Fibroblast of lung (primary cell): ENCODE data around the gene TMEM121. TPM values are rescaled to one million over a fixed set of nuclear protein-coding genes. Genes with fewer than 3 reads are reported as not detected.

Source experiments
- DNase-seq, 2 donors: peaks; one replicate each; pipeline versions ENCODE4 v3.0.0 to v3.0.0-alpha.2; 2010; ENCODE audit warnings: low read depth in 2 of 2
- H2AFZ ChIP-seq: 2 replicates; pipeline ENCODE4 v1.5.1; 2012; ENCODE audit warnings: low read length, control low read depth, inconsistent platforms
- H3K27ac ChIP-seq: 2 replicates; pipeline ENCODE4 v1.5.1; 2011; ENCODE audit warnings: low read length, control low read depth; ENCODE audit not compliant: insufficient read depth
- H3K27me3 ChIP-seq: 2 replicates; pipeline ENCODE4 v1.5.1; 2011; ENCODE audit warnings: mild to moderate bottlenecking, low read length; ENCODE audit not compliant: control insufficient read depth, insufficient read depth
- H3K36me3 ChIP-seq: 2 replicates; pipeline ENCODE4 v1.5.1; 2011; ENCODE audit warnings: low read length; ENCODE audit not compliant: control insufficient read depth, insufficient read depth
- H3K4me1 ChIP-seq: 2 replicates; pipeline ENCODE4 v1.5.1; 2011; ENCODE audit warnings: low read length; ENCODE audit not compliant: control insufficient read depth, insufficient read depth; ENCODE audit errors: extremely low read depth
- H3K4me2 ChIP-seq: 2 replicates; pipeline ENCODE4 v1.5.1; 2011; ENCODE audit warnings: low read length, control low read depth; ENCODE audit not compliant: insufficient read depth; ENCODE audit errors: extremely low read depth
- H3K4me3 ChIP-seq, 4 experiments: fragments of 200-600 bp in 1 of 4; sonication (generic) in 1 of 4; replicated peaks in 1 of 4; 2 replicates each; pipeline ENCODE4 v1.5.1; 2011 to 2016; ENCODE audit warnings: low read length in 4 of 4, low read depth in 3 of 4, mild to moderate bottlenecking in 3 of 4, control low read depth in 2 of 4, inconsistent platforms in 1 of 4, mixed read lengths in 1 of 4; ENCODE audit not compliant: insufficient read depth in 1 of 4; ENCODE audit errors: control extremely low read depth in 1 of 4
- H3K79me2 ChIP-seq: 2 replicates; pipeline ENCODE4 v1.5.1; 2012; ENCODE audit warnings: mild to moderate bottlenecking, low read length, inconsistent platforms; ENCODE audit not compliant: control insufficient read depth, insufficient read depth
- H3K9ac ChIP-seq: 2 replicates; pipeline ENCODE4 v1.5.1; 2011; ENCODE audit warnings: mild to moderate bottlenecking, low read length, control low read depth; ENCODE audit not compliant: insufficient read depth
- H3K9me3 ChIP-seq: 2 replicates; pipeline ENCODE4 v1.5.1; 2012; ENCODE audit warnings: low read depth, low read length; ENCODE audit not compliant: control insufficient read depth, insufficient read depth
- H4K20me1 ChIP-seq: 2 replicates; pipeline ENCODE4 v1.5.1; 2011; ENCODE audit warnings: low read length; ENCODE audit not compliant: control insufficient read depth, insufficient read depth; ENCODE audit errors: extremely low read depth
- EZH2 ChIP-seq: IDR thresholded peaks from 2 replicates; pipeline ENCODE4 v1.5.1; 2012; ENCODE audit warnings: low read length, control low read depth, mild to moderate bottlenecking; ENCODE audit errors: missing control alignments
- polyA plus RNA-seq, 2 donors: library from polyadenylated mRNA; depleted of rRNA in 1 of 2; stranded (reverse) in 1 of 2; unstranded in 1 of 2; fragments of >200 nt; gene quantifications; 2 replicates each; pipeline ENCODE4 v1.2.1, GENCODE V29; 2011 to 2012; ENCODE audit warnings: missing spikeins in 1 of 2
- total RNA-seq: library from RNA; depleted of rRNA; stranded (reverse); fragments of >200 nt; gene quantifications from 2 replicates; pipeline ENCODE4 v1.2.1, GENCODE V29; 2014
- TF ChIP-seq, protein P1 (sequence below), 2 donors: IDR thresholded peaks in 1 of 2; conservative IDR thresholded peaks in 1 of 2; 1 replicate in 1 of 2; 2 replicates in 1 of 2; pipeline ENCODE4 v1.5.1; 2011 to 2012; ENCODE audit warnings: low read length in 2 of 2, control low read depth in 1 of 2, inconsistent platforms in 1 of 2, low read depth in 1 of 2, mild to moderate bottlenecking in 1 of 2

TMEM121 gene
- total and polyA plus RNA-seq, 2 donors (not counting 1 experiment from before 2014, with no cell fraction given), result 0.30 to 5.1 TPM

DNA sequence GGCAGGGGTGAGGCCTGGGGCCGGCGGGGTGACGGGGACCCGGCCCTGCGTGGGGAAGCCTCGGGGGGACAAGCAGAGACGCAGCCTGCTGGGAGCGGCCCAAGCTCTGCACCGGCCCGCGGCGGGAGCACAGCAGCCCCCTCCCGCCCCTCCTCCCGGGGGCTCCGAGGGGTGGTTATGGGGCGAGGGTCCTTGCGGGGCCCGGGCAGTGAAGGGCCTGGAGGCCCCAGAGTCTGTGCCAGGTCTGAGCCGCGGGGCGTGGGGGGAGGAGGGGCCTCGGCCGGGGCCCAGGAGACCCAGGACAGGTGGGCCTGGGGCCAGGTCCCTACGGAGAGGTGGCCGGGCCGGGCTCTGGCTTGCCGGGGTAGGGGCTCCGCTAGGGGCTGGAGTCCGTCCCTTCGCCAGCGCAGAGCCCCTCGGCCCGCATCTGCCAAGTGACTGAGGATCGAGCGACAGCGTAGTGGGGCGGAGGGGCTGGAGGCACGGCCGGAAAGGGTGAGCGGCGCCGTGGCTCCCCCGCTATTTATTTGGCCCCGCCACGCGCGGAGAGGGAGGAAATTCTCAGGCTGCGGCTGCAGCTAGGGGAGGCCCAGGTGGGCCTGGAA, 495 bp downstream of the TMEM121 start:
- H3K4me1 ChIP-seq, result no peaks in the 10 kb centered on the region
- H3K27ac ChIP-seq, result no peak overlapping the region
- peaks cover 4% of the 10 kb centered on the region for H3K27me3 ChIP-seq
- peak overlapping the region; percentile 59 for H3K4me2 ChIP-seq
- H3K36me3 ChIP-seq, result no peaks in the 10 kb centered on the region
- peak; percentile 60 for TF ChIP-seq EZH2
- TF ChIP-seq, protein P1, sequence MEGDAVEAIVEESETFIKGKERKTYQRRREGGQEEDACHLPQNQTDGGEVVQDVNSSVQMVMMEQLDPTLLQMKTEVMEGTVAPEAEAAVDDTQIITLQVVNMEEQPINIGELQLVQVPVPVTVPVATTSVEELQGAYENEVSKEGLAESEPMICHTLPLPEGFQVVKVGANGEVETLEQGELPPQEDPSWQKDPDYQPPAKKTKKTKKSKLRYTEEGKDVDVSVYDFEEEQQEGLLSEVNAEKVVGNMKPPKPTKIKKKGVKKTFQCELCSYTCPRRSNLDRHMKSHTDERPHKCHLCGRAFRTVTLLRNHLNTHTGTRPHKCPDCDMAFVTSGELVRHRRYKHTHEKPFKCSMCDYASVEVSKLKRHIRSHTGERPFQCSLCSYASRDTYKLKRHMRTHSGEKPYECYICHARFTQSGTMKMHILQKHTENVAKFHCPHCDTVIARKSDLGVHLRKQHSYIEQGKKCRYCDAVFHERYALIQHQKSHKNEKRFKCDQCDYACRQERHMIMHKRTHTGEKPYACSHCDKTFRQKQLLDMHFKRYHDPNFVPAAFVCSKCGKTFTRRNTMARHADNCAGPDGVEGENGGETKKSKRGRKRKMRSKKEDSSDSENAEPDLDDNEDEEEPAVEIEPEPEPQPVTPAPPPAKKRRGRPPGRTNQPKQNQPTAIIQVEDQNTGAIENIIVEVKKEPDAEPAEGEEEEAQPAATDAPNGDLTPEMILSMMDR (conservative IDR thresholded peaks at IDR 0.05 in 1 of 2, IDR thresholded peaks at IDR 0.05 in 1 of 2; ENCODE audit: low read depth in 1 of 2, low read length in 2 of 2), result no peak
- H3K79me2 ChIP-seq, result no peaks in the 10 kb centered on the region
- H3K9ac ChIP-seq, result no peak overlapping the region
- H4K20me1 ChIP-seq, result no peaks in the 10 kb centered on the region
- peak overlapping the region; percentile 28 to 65 (median 38) for H3K4me3 ChIP-seq
- DNase-seq, result no peak
- H3K9me3 ChIP-seq, result no peaks in the 10 kb centered on the region
- no peak overlapping the region for H2AFZ ChIP-seq

DNA sequence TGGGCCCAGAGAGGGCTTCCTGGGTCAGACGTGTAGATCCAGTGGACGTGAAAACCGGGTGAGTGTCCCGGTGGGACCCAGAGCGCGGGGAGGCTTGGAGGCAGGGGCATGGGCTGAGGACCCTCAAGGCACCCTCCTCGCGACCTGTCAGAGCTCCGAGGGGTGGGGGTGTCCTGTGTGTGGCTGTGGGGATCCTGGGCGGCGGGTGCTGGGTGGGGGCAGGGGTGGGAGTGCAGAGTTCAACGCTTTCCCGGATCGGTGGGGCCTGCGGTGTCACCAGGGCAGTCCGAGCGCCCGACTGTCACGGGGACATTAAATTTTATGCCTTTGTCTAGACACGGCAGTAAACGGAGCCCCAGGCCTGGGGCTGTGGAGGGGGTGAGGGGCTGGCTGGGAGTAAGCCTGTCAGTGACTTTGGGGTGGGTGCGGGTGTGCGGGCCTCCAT, 1.0 kb downstream of the TMEM121 start:
- Histone ChIP-seq H3K36me3 (no peaks in the 10 kb centered on the region), H2AFZ (no peak overlapping the region), H3K9ac (no peak overlapping the region), H3K79me2 (no peaks in the 10 kb centered on the region), H3K27ac (no peak overlapping the region), H3K4me3 (peak overlapping the region; percentile 28 to 65 (median 38)), H3K9me3 (no peaks in the 10 kb centered on the region), H3K27me3 (peaks cover 4% of the 10 kb centered on the region), H3K4me2 (peak overlapping the region; percentile 59), H4K20me1 (no peaks in the 10 kb centered on the region), H3K4me1 (no peaks in the 10 kb centered on the region)
- TF ChIP-seq EZH2, result no peak
- TF ChIP-seq, protein P1 (conservative IDR thresholded peaks at IDR 0.05 in 1 of 2, IDR thresholded peaks at IDR 0.05 in 1 of 2; ENCODE audit: low read depth in 1 of 2, low read length in 2 of 2), result no peak
- no peak for DNase-seq

DNA sequence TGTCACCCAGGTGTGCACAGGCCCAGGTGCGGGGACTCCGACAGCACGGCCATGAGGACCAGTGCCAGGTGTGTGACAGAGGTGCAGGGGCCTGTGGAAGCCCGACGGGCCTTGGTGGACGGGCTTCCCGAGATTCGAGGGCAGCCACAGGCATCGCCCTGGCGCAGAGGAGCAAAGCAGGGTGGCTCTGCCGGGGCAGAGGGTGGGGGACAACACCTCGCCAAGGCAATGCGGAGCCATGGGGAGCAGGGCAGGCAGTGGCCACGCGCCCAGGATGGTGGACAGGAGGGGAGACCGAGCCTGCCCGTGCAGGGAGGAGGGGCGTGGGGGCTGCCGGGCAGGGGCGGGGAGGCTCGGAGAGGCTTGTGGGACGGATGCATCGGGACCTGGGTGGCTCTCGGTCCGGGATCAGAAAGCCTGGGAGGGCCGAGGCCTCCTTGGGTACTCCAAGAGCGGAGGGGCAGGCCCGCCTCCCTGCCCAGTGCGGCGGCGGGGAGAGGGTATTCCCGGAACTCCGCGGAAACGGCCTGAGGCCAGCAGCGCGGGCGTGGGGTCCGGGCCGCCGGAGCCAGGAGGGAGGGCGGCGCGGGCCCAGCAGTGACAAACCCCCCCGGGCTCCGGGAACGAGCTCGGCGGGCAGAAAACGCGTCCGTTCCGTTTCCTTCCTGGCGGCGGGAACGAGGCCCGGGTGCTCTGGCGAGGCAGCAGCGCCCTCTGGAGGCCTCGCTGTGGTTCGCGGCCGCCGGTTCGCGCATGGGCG, 1.6 kb downstream of the TMEM121 start:
- Histone ChIP-seq H3K79me2 (no peaks in the 10 kb centered on the region), H3K27me3 (peaks cover 4% of the 10 kb centered on the region), H3K9ac (peak overlapping the region; percentile 53), H3K27ac (no peak overlapping the region), H3K4me2 (peak overlapping the region; percentile 80), H3K4me1 (no peaks in the 10 kb centered on the region), H3K4me3 (peak overlapping the region; percentile 11 to 65 (median 48)), H2AFZ (peak overlapping the region; percentile 51), H3K9me3 (no peaks in the 10 kb centered on the region), H4K20me1 (no peaks in the 10 kb centered on the region), H3K36me3 (no peaks in the 10 kb centered on the region)
- DNase-seq, result peak; percentile 59 to 64
- TF ChIP-seq, protein P1 (conservative IDR thresholded peaks at IDR 0.05 in 1 of 2, IDR thresholded peaks at IDR 0.05 in 1 of 2; ENCODE audit: low read depth in 1 of 2, low read length in 2 of 2), result peak; percentile 52 to 70
- TF ChIP-seq EZH2, result no peak
